ENCODE results near the gene DHRS3.

- TF ChIP-seq ZNF503 (CRISPR knock-in tag; IDR thresholded peaks at IDR 0.05) (no peak), MXI1 (IDR thresholded peaks at IDR 0.05; ENCODE audit: borderline replicate concordance, low read depth, low read length) (no peak), GABPB1 (CRISPR knock-in tag; IDR thresholded peaks at IDR 0.05) (no peak), MTF2 (CRISPR knock-in tag; IDR thresholded peaks at IDR 0.05; ENCODE audit: borderline replicate concordance) (no peak), RAD51 (IDR thresholded peaks at IDR 0.05; ENCODE audit: borderline replicate concordance) (no peak), GABPA (IDR thresholded peaks at IDR 0.05; ENCODE audit: low read depth, low read length) (no peak), GABPA (CRISPR knock-in tag; IDR thresholded peaks at IDR 0.05; ENCODE audit: low read depth) (no peak), MTA1 (CRISPR knock-in tag; IDR thresholded peaks at IDR 0.05; ENCODE audit: borderline replicate concordance) (no peak), TP53 (CRISPR knock-in tag; conservative IDR thresholded peaks at IDR 0.05) (no peak), CBX5 (CRISPR knock-in tag; IDR thresholded peaks at IDR 0.05; ENCODE audit: borderline replicate concordance) (no peak), PPARG (CRISPR knock-in tag; conservative IDR thresholded peaks at IDR 0.05) (no peak), STAT5B (CRISPR knock-in tag; IDR thresholded peaks at IDR 0.05) (no peak), SP4 (CRISPR knock-in tag; IDR thresholded peaks at IDR 0.05) (no peak), PATZ1 (CRISPR knock-in tag; IDR thresholded peaks at IDR 0.05) (no peak)
- TF ChIP-seq, protein P1, sequence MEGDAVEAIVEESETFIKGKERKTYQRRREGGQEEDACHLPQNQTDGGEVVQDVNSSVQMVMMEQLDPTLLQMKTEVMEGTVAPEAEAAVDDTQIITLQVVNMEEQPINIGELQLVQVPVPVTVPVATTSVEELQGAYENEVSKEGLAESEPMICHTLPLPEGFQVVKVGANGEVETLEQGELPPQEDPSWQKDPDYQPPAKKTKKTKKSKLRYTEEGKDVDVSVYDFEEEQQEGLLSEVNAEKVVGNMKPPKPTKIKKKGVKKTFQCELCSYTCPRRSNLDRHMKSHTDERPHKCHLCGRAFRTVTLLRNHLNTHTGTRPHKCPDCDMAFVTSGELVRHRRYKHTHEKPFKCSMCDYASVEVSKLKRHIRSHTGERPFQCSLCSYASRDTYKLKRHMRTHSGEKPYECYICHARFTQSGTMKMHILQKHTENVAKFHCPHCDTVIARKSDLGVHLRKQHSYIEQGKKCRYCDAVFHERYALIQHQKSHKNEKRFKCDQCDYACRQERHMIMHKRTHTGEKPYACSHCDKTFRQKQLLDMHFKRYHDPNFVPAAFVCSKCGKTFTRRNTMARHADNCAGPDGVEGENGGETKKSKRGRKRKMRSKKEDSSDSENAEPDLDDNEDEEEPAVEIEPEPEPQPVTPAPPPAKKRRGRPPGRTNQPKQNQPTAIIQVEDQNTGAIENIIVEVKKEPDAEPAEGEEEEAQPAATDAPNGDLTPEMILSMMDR (CRISPR knock-in tag; IDR thresholded peaks at IDR 0.05), result no peak
These were observed 29.3 kb downstream of the DHRS3 start for GRCh38 chr1:12588695-12589094.
